H9 (cell line): ENCODE measurements around the gene KCNIP4. TPM values are rescaled to one million over a fixed set of nuclear protein-coding genes. Genes with fewer than 3 reads are reported as not detected.

Source experiments
- DNase-seq: peaks from one replicate; pipeline ENCODE4 v3.0.0-alpha.2; 2017
- H2AFZ ChIP-seq: one replicate; pipeline ENCODE4 v1.6.1; 2013; ENCODE audit warnings: mild to moderate bottlenecking, low read length, control low read depth, moderate library complexity
- H2AK5ac ChIP-seq: 2 replicates; pipeline ENCODE4 v1.6.1; 2013; ENCODE audit warnings: low read length, control low read depth, mixed read lengths; ENCODE audit not compliant: insufficient read length
- H2BK120ac ChIP-seq: one replicate; pipeline ENCODE4 v1.6.1; 2013; ENCODE audit warnings: low read depth, mild to moderate bottlenecking, low read length, control low read depth, inconsistent platforms; ENCODE audit not compliant: poor library complexity, severe bottlenecking
- H2BK12ac ChIP-seq: 2 replicates; pipeline ENCODE4 v1.6.1; 2013; ENCODE audit warnings: low read length, control low read depth, mixed read lengths, low read depth; ENCODE audit not compliant: insufficient read length
- H2BK15ac ChIP-seq: 2 replicates; pipeline ENCODE4 v1.6.1; 2013; ENCODE audit warnings: low read depth, low read length, control low read depth
- H2BK20ac ChIP-seq: one replicate; pipeline ENCODE4 v1.6.1; 2013; ENCODE audit warnings: low read depth, mild to moderate bottlenecking, low read length, control low read depth, inconsistent platforms; ENCODE audit not compliant: poor library complexity, severe bottlenecking
- H2BK5ac ChIP-seq: 2 replicates; pipeline ENCODE4 v1.6.1; 2013; ENCODE audit warnings: low read length, control low read depth, mixed read lengths; ENCODE audit not compliant: insufficient read length
- H3K14ac ChIP-seq: 2 replicates; pipeline ENCODE4 v1.6.1; 2013; ENCODE audit warnings: low read length, control low read depth; ENCODE audit not compliant: insufficient read depth
- H3K18ac ChIP-seq: 2 replicates; pipeline ENCODE4 v1.6.1; 2013; ENCODE audit warnings: low read depth, mild to moderate bottlenecking, mixed read lengths, low read length, control low read depth; ENCODE audit not compliant: insufficient read length
- H3K23ac ChIP-seq: 2 replicates; pipeline ENCODE4 v1.6.1; 2013; ENCODE audit warnings: low read length, control low read depth, mixed read lengths, low read depth; ENCODE audit not compliant: insufficient read length
- H3K23me2 ChIP-seq: 2 replicates; pipeline ENCODE4 v1.6.1; 2013; ENCODE audit warnings: low read depth, mild to moderate bottlenecking, mixed read lengths, low read length, control low read depth; ENCODE audit not compliant: insufficient read length, poor library complexity, severe bottlenecking
- H3K27ac ChIP-seq: 2 replicates; pipeline ENCODE4 v1.5.1; 2013; ENCODE audit warnings: low read length, control low read depth, mixed read lengths, low read depth; ENCODE audit not compliant: insufficient read length
- H3K27me3 ChIP-seq: 2 replicates; pipeline ENCODE4 v1.6.1; 2013; ENCODE audit warnings: low read length, control low read depth, inconsistent platforms; ENCODE audit not compliant: insufficient read depth
- H3K4ac ChIP-seq: 2 replicates; pipeline ENCODE4 v1.6.1; 2013; ENCODE audit warnings: low read depth, mild to moderate bottlenecking, control low read depth, inconsistent platforms, low read length, moderate library complexity
- H3K4me1 ChIP-seq: 2 replicates; pipeline ENCODE4 v1.6.1; 2013; ENCODE audit warnings: low read length, control low read depth, inconsistent platforms; ENCODE audit not compliant: insufficient read depth
- H3K4me2 ChIP-seq: 2 replicates; pipeline ENCODE4 v1.6.1; 2013; ENCODE audit warnings: low read length, control low read depth, mixed read lengths; ENCODE audit not compliant: insufficient read length, insufficient read depth
- H3K56ac ChIP-seq: 2 replicates; pipeline ENCODE4 v1.6.1; 2013; ENCODE audit warnings: low read depth, mild to moderate bottlenecking, mixed read lengths, low read length, control low read depth; ENCODE audit not compliant: insufficient read length
- H3K79me1 ChIP-seq: 2 replicates; pipeline ENCODE4 v1.6.1; 2013; ENCODE audit warnings: low read depth, mild to moderate bottlenecking, moderate library complexity, low read length, control low read depth, inconsistent platforms; ENCODE audit not compliant: insufficient read depth, poor library complexity, severe bottlenecking
- H3K79me2 ChIP-seq: 2 replicates; pipeline ENCODE4 v1.6.1; 2013; ENCODE audit warnings: low read length, control low read depth, inconsistent platforms; ENCODE audit not compliant: insufficient read depth
- H3K9ac ChIP-seq: 2 replicates; pipeline ENCODE4 v1.6.1; 2013; ENCODE audit warnings: low read length, control low read depth, mixed read lengths; ENCODE audit not compliant: insufficient read length; ENCODE audit errors: extremely low read depth
- H3K9me3 ChIP-seq: one replicate; pipeline ENCODE4 v1.6.1; 2013; ENCODE audit warnings: low read depth, low read length, inconsistent platforms; ENCODE audit not compliant: control insufficient read depth
- H3T11ph ChIP-seq: one replicate; pipeline ENCODE4 v1.6.1; 2013; ENCODE audit warnings: mild to moderate bottlenecking, low read length, control low read depth, inconsistent platforms
- H4K20me1 ChIP-seq: one replicate; pipeline ENCODE4 v1.6.1; 2013; ENCODE audit not compliant: control insufficient read depth, insufficient read length, insufficient read depth
- H4K5ac ChIP-seq: 2 replicates; pipeline ENCODE4 v1.6.1; 2013; ENCODE audit warnings: low read depth, mild to moderate bottlenecking, mixed read lengths, low read length, control low read depth; ENCODE audit not compliant: insufficient read length
- H4K8ac ChIP-seq: replicated peaks from 2 replicates; pipeline ENCODE4 v1.6.1; 2013; ENCODE audit warnings: low read length, control low read depth, mixed read lengths, low read depth; ENCODE audit not compliant: insufficient read length
- H4K91ac ChIP-seq: 2 replicates; pipeline ENCODE4 v1.6.1; 2013; ENCODE audit warnings: low read depth, mild to moderate bottlenecking, moderate library complexity, mixed read lengths, low read length, control low read depth; ENCODE audit not compliant: insufficient read length
- H3K27ac Mint-ChIP-seq, 3 experiments: 2 replicates in 2 of 3; 3 replicates in 1 of 3; pipeline ENCODE4 v1.8.0; 2020 to 2021; ENCODE audit warnings: mixed read lengths in 3 of 3, mild to moderate bottlenecking in 1 of 3, moderate library complexity in 1 of 3
- H3K27me3 Mint-ChIP-seq: 2 replicates; pipeline ENCODE4 v1.8.0; 2021; ENCODE audit warnings: low read depth, mild to moderate bottlenecking, moderate library complexity, mixed read lengths
- H3K36me3 Mint-ChIP-seq, 3 experiments: 2 replicates in 2 of 3; 3 replicates in 1 of 3; pipeline ENCODE4 v1.8.0; 2020 to 2021; ENCODE audit warnings: low read depth in 3 of 3, mixed read lengths in 3 of 3; ENCODE audit not compliant: insufficient read depth in 1 of 3
- H3K4me1 Mint-ChIP-seq, 2 experiments: 2 replicates each; pipeline ENCODE4 v1.8.0; 2020; ENCODE audit warnings: mixed read lengths in 2 of 2
- H3K4me3 Mint-ChIP-seq, 2 experiments: 2 replicates in 1 of 2; 3 replicates in 1 of 2; pipeline ENCODE4 v1.8.0; 2020 to 2021; ENCODE audit warnings: mild to moderate bottlenecking in 2 of 2, mixed read lengths in 2 of 2, moderate library complexity in 1 of 2
- H3K9me3 Mint-ChIP-seq, 2 experiments: 2 replicates in 1 of 2; 3 replicates in 1 of 2; pipeline ENCODE4 v1.8.0; 2020; ENCODE audit warnings: mild to moderate bottlenecking in 2 of 2, mixed read lengths in 2 of 2, moderate library complexity in 1 of 2
- CTCF ChIP-seq: fragments of 200-600 bp; sonication (generic); conservative IDR thresholded peaks from 3 replicates; pipeline ENCODE4 v1.8.0; 2021; ENCODE audit warnings: antibody characterized with exemption, mild to moderate bottlenecking
- WGBS: extraction: QIAGEN DNeasy Blood & Tissue Kit; methylation state at CpG from one replicate; pipeline ENCODE4 v1.1.7; 2013; ENCODE audit warnings: missing lambda C conversion rate, low lambda C conversion rate, mixed read lengths; ENCODE audit not compliant: insufficient read length; ENCODE audit errors: extremely low coverage; 5-methylcytosine and 5-hydroxymethylcytosine counted together
- total RNA-seq: library from RNA; stranded (reverse); gene quantifications from 2 replicates; pipeline ENCODE4 v1.2.1, GENCODE V29; 2021

KCNIP4 gene
- total RNA-seq, 1 experiment from 2014 or later, result not detected

GRCh38 chr4:21467551-21467950, 481.0 kb downstream of the KCNIP4 start:
- no peak overlapping the region for H3K18ac ChIP-seq
- no peak overlapping the region for H3K23ac ChIP-seq
- no peak overlapping the region for H3K56ac ChIP-seq
- TF ChIP-seq CTCF, result no peak
- no peak overlapping the region for H2BK15ac ChIP-seq
- H3K79me1 ChIP-seq, result no peaks in the 10 kb centered on the region
- H3K23me2 ChIP-seq, result no peaks in the 10 kb centered on the region
- DNase-seq, result no peak
- H3K27ac ChIP-seq, result no peak overlapping the region
- Mint-ChIP-seq H3K4me1 (no peaks in the 10 kb centered on the region), H3K27ac (peak overlapping the region in 1 of 3 experiments; percentile 21; a peak in 1 of 7 replicates), H3K36me3 (no peaks in the 10 kb centered on the region), H3K4me3 (no peak overlapping the region), H3K27me3 (no peaks in the 10 kb centered on the region), H3K9me3 (no peaks in the 10 kb centered on the region; a peak in 2 of 5 replicates)
- H3K14ac ChIP-seq, result no peak overlapping the region
- no peaks in the 10 kb centered on the region for H3K27me3 ChIP-seq
- H4K20me1 ChIP-seq, result no peaks in the 10 kb centered on the region
- no CpG with 5 or more reads among the region's 4 CpGs for WGBS
- no peak overlapping the region for H3K4ac ChIP-seq
- no peak overlapping the region for H3K4me2 ChIP-seq
- H3K9ac ChIP-seq, result no peak overlapping the region
- H3K9me3 ChIP-seq, result no peaks in the 10 kb centered on the region
- H2BK5ac ChIP-seq, result no peak overlapping the region
- no peak overlapping the region for H2BK120ac ChIP-seq
- no peak overlapping the region for H4K8ac ChIP-seq
- no peak overlapping the region for H2AK5ac ChIP-seq
- H2AFZ ChIP-seq, result no peak overlapping the region
- no peak overlapping the region for H2BK12ac ChIP-seq
- H3K4me1 ChIP-seq, result no peaks in the 10 kb centered on the region
- H3T11ph ChIP-seq, result no peak overlapping the region
- H2BK20ac ChIP-seq, result no peak overlapping the region
- no peaks in the 10 kb centered on the region for H3K79me2 ChIP-seq
- H4K5ac ChIP-seq, result no peak overlapping the region
- H4K91ac ChIP-seq, result no peak overlapping the region
